ENCODE measurements around the gene HSPA12A. TPM values are rescaled to one million over a fixed set of nuclear protein-coding genes. Genes with fewer than 3 reads are reported as not detected.

HSPA12A gene
- total RNA-seq, 4 donors from 2014 or later: 4.5 to 6.0 (median 4.9) TPM

GRCh38 chr10:116702165-116702564 is 40.2 kb downstream of the HSPA12A start:
- DNase-seq (no peak), ATAC-seq (no peak)
- intact Hi-C loops (cut with DNase I; ENCODE audit: low total_unique reads): no loop called here

GRCh38 chr10:116699471-116700150 is 42.8 kb downstream of the HSPA12A start:
- intact Hi-C loops (cut with DNase I; ENCODE audit: low total_unique reads) (no loop called here), in situ Hi-C loops (cut with MboI; ENCODE audit: low sequenced_read_pairs in 4 of 4) (loop anchor here in 1 of 4 donors (25.0 kb wide), 1 partner anchor 463 kb away; no protein-coding TSS in a partner anchor)
- Histone ChIP-seq H3K4me3 (no peak overlapping the region), H3K4me1 (no peaks in the 10 kb centered on the region), H3K27me3 (no peaks in the 10 kb centered on the region), H3K9me3 (no peaks in the 10 kb centered on the region), H3K27ac (no peak overlapping the region), H3K36me3 (no peaks in the 10 kb centered on the region)
- no peak for DNase-seq
- ATAC-seq: no peak
- TF ChIP-seq POLR2A (IDR thresholded peaks at IDR 0.05) (no peak), CTCF (IDR thresholded peaks at IDR 0.05 in 4 of 5, conservative IDR thresholded peaks at IDR 0.05 in 1 of 5) (no peak)

More at GRCh38 chr10:116702165-116702564, 40.2 kb downstream of the HSPA12A start:
- Histone ChIP-seq H3K27me3 (no peaks in the 10 kb centered on the region), H3K27ac (no peak overlapping the region), H3K4me3 (no peak overlapping the region), H3K4me1 (no peaks in the 10 kb centered on the region), H3K36me3 (no peaks in the 10 kb centered on the region), H3K9me3 (no peaks in the 10 kb centered on the region)
- no peak for TF ChIP-seq CTCF (IDR thresholded peaks at IDR 0.05 in 4 of 5, conservative IDR thresholded peaks at IDR 0.05 in 1 of 5)
- no peak for TF ChIP-seq POLR2A (IDR thresholded peaks at IDR 0.05)
- in situ Hi-C loops (cut with MboI; ENCODE audit: low sequenced_read_pairs in 4 of 4): no loop called here

GRCh38 chr10:116699049-116699448 is 43.3 kb downstream of the HSPA12A start:
- in situ Hi-C loops (cut with MboI; ENCODE audit: low sequenced_read_pairs in 4 of 4) (loop anchor here in 1 of 4 donors (25.0 kb wide), 1 partner anchor 463 kb away; no protein-coding TSS in a partner anchor), intact Hi-C loops (cut with DNase I; ENCODE audit: low total_unique reads) (no loop called here)
- Histone ChIP-seq H3K36me3 (no peaks in the 10 kb centered on the region), H3K4me1 (no peaks in the 10 kb centered on the region), H3K9me3 (no peaks in the 10 kb centered on the region), H3K4me3 (no peak overlapping the region), H3K27ac (no peak overlapping the region), H3K27me3 (no peaks in the 10 kb centered on the region)
- DNase-seq (no peak), ATAC-seq (no peak)
- TF ChIP-seq POLR2A (IDR thresholded peaks at IDR 0.05) (no peak), CTCF (IDR thresholded peaks at IDR 0.05 in 4 of 5, conservative IDR thresholded peaks at IDR 0.05 in 1 of 5) (no peak)

- intact Hi-C loops (cut with DNase I; ENCODE audit: low total_unique reads) (no loop called here), in situ Hi-C loops (cut with MboI; ENCODE audit: low sequenced_read_pairs in 4 of 4) (loop anchor here in 1 of 4 donors (25.0 kb wide), 1 partner anchor 464 kb away; no protein-coding TSS in a partner anchor)
- H3K27me3 ChIP-seq: no peaks in the 10 kb centered on the region
- H3K4me3 ChIP-seq: no peak overlapping the region
- TF ChIP-seq CTCF (IDR thresholded peaks at IDR 0.05 in 4 of 5, conservative IDR thresholded peaks at IDR 0.05 in 1 of 5) (no peak), POLR2A (IDR thresholded peaks at IDR 0.05) (no peak)
- DNase-seq: no peak
- no peaks in the 10 kb centered on the region for H3K36me3 ChIP-seq
- no peak overlapping the region for H3K27ac ChIP-seq
- no peak for ATAC-seq
- no peaks in the 10 kb centered on the region for H3K9me3 ChIP-seq
- no peaks in the 10 kb centered on the region for H3K4me1 ChIP-seq
Measured at GRCh38 chr10:116698364-116698763, 44.0 kb downstream of the HSPA12A start.
